ENCODE data around the gene GEMIN7.

GEMIN7 gene

DNA sequence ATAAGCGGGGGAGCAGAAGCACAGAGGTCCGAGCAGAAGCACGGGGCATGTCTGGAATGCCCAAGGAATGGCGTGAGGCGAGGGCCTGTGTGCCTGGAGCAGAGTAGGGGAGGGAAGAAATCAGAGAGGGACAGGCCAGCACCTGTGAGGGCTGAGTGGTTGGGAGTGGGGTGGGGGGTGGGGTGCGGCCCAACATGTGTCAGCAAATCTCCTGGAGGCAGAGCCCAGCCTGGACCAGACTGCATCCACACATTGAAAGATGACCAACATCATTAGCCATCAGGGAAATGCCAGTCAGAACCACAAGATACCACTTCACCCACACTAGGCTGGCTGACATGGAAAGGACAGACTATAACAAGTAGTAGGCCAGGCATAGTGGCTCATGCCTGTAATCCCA, 29.0 kb upstream of the GEMIN7 start:
- TF ChIP-seq, protein P1, sequence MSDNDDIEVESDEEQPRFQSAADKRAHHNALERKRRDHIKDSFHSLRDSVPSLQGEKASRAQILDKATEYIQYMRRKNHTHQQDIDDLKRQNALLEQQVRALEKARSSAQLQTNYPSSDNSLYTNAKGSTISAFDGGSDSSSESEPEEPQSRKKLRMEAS (IDR thresholded peaks at IDR 0.05) = no peak
- TF ChIP-seq EP300 (IDR thresholded peaks at IDR 0.05; ENCODE audit: borderline replicate concordance) = no peak
- no peak for TF ChIP-seq USF1 (IDR thresholded peaks at IDR 0.05)
- no peak for TF ChIP-seq RAD21 (IDR thresholded peaks at IDR 0.05; ENCODE audit: low read depth)
- no peak for TF ChIP-seq TCF12 (IDR thresholded peaks at IDR 0.05; ENCODE audit: low read depth)
- TF ChIP-seq REST (IDR thresholded peaks at IDR 0.05; ENCODE audit: low read depth) = no peak
- no peak for TF ChIP-seq TAF1 (IDR thresholded peaks at IDR 0.05; ENCODE audit: low read depth)
- TF ChIP-seq CEBPB (IDR thresholded peaks at IDR 0.05) = no peak

GRCh38 chr19:45051929-45052579, 27.0 kb upstream of the GEMIN7 start:
- TF ChIP-seq EP300 (IDR thresholded peaks at IDR 0.05; ENCODE audit: borderline replicate concordance) (no peak), NFIC (IDR thresholded peaks at IDR 0.05) (no peak), TAF1 (IDR thresholded peaks at IDR 0.05; ENCODE audit: low read depth) (no peak), RAD21 (IDR thresholded peaks at IDR 0.05; ENCODE audit: low read depth) (no peak), TCF12 (IDR thresholded peaks at IDR 0.05; ENCODE audit: low read depth) (no peak), YY1 (IDR thresholded peaks at IDR 0.05; ENCODE audit: low read depth) (no peak), CREB1 (IDR thresholded peaks at IDR 0.05; ENCODE audit: low read depth) (no peak), TEAD4 (IDR thresholded peaks at IDR 0.05) (no peak), FOXM1 (IDR thresholded peaks at IDR 0.05; ENCODE audit: borderline replicate concordance, low read depth) (no peak)
- TF ChIP-seq, protein P1 (IDR thresholded peaks at IDR 0.05) = no peak

DNA sequence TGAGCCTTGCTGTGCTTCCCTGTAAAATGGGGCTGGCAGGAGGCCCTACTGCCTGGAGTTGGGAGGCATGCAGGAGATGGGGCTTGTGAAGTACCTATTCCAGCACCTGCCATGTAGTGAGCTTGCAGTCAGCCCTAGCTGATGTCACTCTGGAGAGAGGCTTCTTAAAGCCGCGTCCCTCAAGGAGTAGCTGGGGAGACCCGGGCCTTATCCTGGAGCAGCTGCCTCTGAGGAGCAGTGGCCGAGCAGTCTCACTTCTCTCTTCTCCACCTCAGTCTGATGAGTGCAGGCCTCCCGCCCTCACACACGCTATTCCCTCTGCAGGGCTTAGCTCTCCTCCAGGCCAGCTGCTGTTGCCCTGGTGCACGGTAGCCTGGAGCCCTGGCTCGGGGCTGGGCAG, 22.2 kb upstream of the GEMIN7 start:
- TF ChIP-seq TCF12 (IDR thresholded peaks at IDR 0.05; ENCODE audit: low read depth) (no peak), USF1 (IDR thresholded peaks at IDR 0.05) (no peak), EP300 (IDR thresholded peaks at IDR 0.05; ENCODE audit: borderline replicate concordance) (no peak), NFIC (IDR thresholded peaks at IDR 0.05) (no peak), CREB1 (IDR thresholded peaks at IDR 0.05; ENCODE audit: low read depth) (no peak), TAF1 (IDR thresholded peaks at IDR 0.05; ENCODE audit: low read depth) (no peak), REST (IDR thresholded peaks at IDR 0.05; ENCODE audit: low read depth) (no peak), EGR1 (IDR thresholded peaks at IDR 0.05) (no peak), YY1 (IDR thresholded peaks at IDR 0.05; ENCODE audit: low read depth) (no peak), RAD21 (IDR thresholded peaks at IDR 0.05; ENCODE audit: low read depth) (no peak), ZBTB7A (IDR thresholded peaks at IDR 0.05; ENCODE audit: low read depth) (no peak), TEAD4 (IDR thresholded peaks at IDR 0.05) (no peak), FOXM1 (IDR thresholded peaks at IDR 0.05; ENCODE audit: borderline replicate concordance, low read depth) (no peak), CEBPB (IDR thresholded peaks at IDR 0.05) (no peak)
- TF ChIP-seq, protein P1 (IDR thresholded peaks at IDR 0.05) = no peak

- TF ChIP-seq ZBTB7A (IDR thresholded peaks at IDR 0.05; ENCODE audit: low read depth) (no peak), EGR1 (IDR thresholded peaks at IDR 0.05) (no peak), TCF12 (IDR thresholded peaks at IDR 0.05; ENCODE audit: low read depth) (no peak), TEAD4 (IDR thresholded peaks at IDR 0.05) (no peak), CEBPB (IDR thresholded peaks at IDR 0.05) (no peak), CREB1 (IDR thresholded peaks at IDR 0.05; ENCODE audit: low read depth) (no peak)
- TF ChIP-seq, protein P1 (IDR thresholded peaks at IDR 0.05) = no peak
These were observed 21.6 kb upstream of the GEMIN7 start for GRCh38 chr19:45057444-45057843.

GRCh38 chr19:45058622-45059159, 20.4 kb upstream of the GEMIN7 start:
- TF ChIP-seq CEBPB (IDR thresholded peaks at IDR 0.05) = no peak
- TF ChIP-seq TAF1 (IDR thresholded peaks at IDR 0.05; ENCODE audit: low read depth) = no peak
